Islet of Langerhans (tissue), 1 donor: ENCODE results near the gene GOPC.

Source experiments
- FAIRE-seq: peaks from one replicate; lab custom pipeline; 2011; peaks lifted over from hg19 to GRCh38; lab: Jason Lieb, UNC

GOPC gene

DNA sequence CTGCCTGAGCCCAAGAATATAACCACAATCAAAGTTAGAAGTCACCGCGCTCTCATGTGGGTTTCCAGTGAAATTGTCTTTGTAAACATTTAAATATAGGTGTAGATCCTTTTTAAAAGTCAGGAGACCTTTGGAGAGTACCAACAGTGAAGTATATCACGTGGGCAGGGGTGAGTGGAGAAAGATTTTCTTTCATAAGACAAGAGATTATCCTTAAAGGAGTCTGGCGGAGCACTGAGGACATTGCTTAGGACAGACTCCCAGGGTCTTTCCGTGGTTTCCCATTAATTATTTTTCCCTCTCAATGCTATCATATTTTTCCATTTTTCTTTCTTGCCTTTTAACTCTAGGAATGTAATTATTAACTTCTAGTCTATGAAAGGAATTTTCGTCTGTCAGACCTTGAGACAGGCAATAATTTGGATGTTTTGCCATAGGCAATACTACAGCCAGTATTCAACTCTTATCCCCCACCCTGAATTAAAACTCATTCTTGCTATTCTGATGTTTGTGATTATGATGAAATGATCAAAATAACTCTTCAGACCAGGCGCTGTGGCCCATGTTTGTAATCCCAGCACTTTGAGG, 88.4 kb downstream of the GOPC start:
- FAIRE-seq = no peak

DNA sequence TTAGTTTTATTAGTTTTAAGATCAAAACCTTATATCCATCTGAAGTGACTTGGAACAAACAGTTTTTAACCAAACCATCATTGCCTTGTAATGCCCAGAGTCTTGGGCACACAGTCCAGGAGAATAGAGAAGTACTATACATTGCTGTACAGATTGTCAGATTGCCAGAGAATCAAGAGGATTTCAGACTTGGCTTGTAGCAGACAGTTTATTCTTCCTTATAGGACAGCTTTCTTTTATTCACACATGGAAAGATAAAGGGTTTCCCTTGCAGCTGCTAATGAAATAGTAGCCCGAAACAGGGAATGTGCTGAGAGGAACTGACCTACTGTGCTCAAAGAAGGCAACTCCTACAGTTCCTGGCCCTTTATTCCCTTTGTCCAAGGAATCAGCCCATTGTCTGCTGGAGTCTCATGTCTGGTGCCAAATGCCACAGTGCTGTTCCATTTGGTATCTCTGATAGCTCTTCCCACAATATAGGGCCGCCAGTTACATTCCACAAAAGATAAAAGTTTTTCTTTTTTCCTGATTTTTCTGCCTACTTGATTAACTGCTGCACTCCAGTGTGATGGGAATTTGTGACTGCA, 89.2 kb downstream of the GOPC start:
- no peak for FAIRE-seq

DNA sequence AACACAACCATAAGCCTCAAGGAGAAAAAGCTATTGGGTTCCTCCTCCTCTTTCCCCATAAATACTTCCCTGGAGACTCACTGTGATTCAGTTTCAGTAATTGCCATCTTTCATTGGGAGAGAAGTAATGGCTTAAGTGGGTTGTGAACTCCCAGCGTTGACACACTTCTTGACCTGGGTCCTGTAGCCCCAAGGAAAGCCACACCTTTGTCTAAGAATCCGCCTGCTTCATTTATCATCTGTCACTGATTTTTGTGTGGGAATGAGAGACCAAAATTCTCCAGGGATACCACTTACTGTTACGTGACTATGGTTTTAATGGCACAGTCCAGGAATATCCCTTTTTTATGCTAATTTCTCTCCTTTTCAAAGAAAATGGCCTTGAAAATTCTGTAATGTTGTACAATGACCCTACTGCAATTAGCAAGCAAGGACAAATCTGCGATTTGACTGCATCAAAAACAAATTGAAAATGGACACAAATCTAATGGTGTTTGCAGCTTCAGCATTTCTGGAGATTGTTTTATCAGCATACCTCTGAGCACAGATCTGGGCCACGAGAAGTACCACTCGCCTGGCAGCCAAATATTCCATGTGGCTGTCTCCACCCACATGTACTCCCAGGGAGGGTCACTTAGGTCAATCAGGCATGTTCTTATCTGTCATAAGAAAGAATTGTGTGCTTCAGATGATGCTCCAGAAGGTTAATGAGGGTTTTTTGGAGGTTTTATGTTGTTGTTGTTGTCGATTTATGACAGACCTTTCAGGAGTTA, 90.1 kb downstream of the GOPC start:
- FAIRE-seq = no peak
